OCI-LY3 (cell line): Measurements from ENCODE around the gene CCDC14.

ENCODE experiments used
- CTCF ChIP-seq: fragments of 200-600, 300-600 bp; sonication (generic); IDR thresholded peaks from 2 replicates; pipeline ENCODE4 v1.5.1; 2014; ENCODE audit warnings: antibody characterized with exemption, low read length, low read depth
- EZH2phosphoT487 ChIP-seq: fragments of 200-600 bp; shearing (Covaris generic); IDR thresholded peaks from 2 replicates; pipeline ENCODE4 v1.6.1; 2018; ENCODE audit warnings: antibody characterized with exemption, mixed run types, low read depth

- TF ChIP-seq EZH2phosphoT487 = no peak
- no peak for TF ChIP-seq CTCF
Measured at GRCh38 chr3:123872621-123873020, 88.4 kb downstream of the CCDC14 start.
